GM12878 (cell line): Measurements from ENCODE around the gene ADAMTS6. TPM values are rescaled to one million over a fixed set of nuclear protein-coding genes. Genes with fewer than 3 reads are reported as not detected.

ENCODE experiments used
- ATAC-seq: fragments of 200-7000 bp; cut with Tn5 transposase; 3 replicates; pipeline ENCODE4 v1.9.1; 2020; ENCODE audit warnings: mild to moderate bottlenecking, moderate library complexity
- BruUV-seq: library from RNA; stranded (reverse); fragments of 400-500 nt; replicated peaks from 2 replicates; lab custom pipeline; 2021; lab: Mats Ljungman, UMichigan
- CTCF ChIA-PET: fragments of 300-600 bp; sonication (Branson Sonifier 250); formaldehyde crosslinking; extraction: SDS; loops from one replicate; lab custom pipeline; 2021; ENCODE audit warnings: inconsistent platforms; lab: Yijun Ruan, JAX
- POLR2A ChIA-PET: fragments of 350-600 bp; formaldehyde crosslinking; extraction: SDS; loops from one replicate; lab custom pipeline; 2021; ENCODE audit warnings: inconsistent platforms; lab: Charles Lee
- RAD21 ChIA-PET: fragments of 300-600 bp; sonication (Branson Sonifier 250); formaldehyde crosslinking; loops from one replicate; lab custom pipeline; 2023; ENCODE audit warnings: antibody characterized with exemption; ENCODE audit not compliant: unreplicated experiment; lab: Charles Lee
- SMC1A ChIA-PET: fragments of 300-600 bp; sonication (Branson Sonifier 250); formaldehyde crosslinking; loops from one replicate; lab custom pipeline; 2023; ENCODE audit not compliant: unreplicated experiment, uncharacterized antibody; lab: Charles Lee
- DNase-seq: peaks from one replicate; pipeline ENCODE4 v3.0.0-alpha.2; 2011; ENCODE audit warnings: low read depth, low spot score
- FAIRE-seq: peaks from 3 replicates; lab custom pipeline; 2011; peaks lifted over from hg19 to GRCh38; lab: Jason Lieb, UNC
- H2AFZ ChIP-seq: 2 replicates; pipeline ENCODE4 v1.6.0; 2011; ENCODE audit warnings: low read depth, low read length, control low read depth; ENCODE audit not compliant: control insufficient read depth
- H3K27ac ChIP-seq: 2 replicates; pipeline ENCODE4 v1.5.1; 2011; ENCODE audit warnings: control low read depth; ENCODE audit not compliant: control insufficient read depth, insufficient read depth
- H3K27me3 ChIP-seq, 2 experiments: replicated peaks in 1 of 2; 2 replicates each; pipeline versions ENCODE4 v1.6.0 to v1.6.1; 2011; ENCODE audit warnings: low read length in 1 of 2; ENCODE audit not compliant: control insufficient read depth in 2 of 2, insufficient read depth in 2 of 2
- H3K36me3 ChIP-seq, 2 experiments: 2 replicates each; pipeline ENCODE4 v1.5.1; 2011; ENCODE audit warnings: low read length in 1 of 2; ENCODE audit not compliant: control insufficient read depth in 2 of 2, insufficient read depth in 2 of 2
- H3K4me1 ChIP-seq: 2 replicates; pipeline ENCODE4 v1.6.1; 2011; ENCODE audit warnings: mild to moderate bottlenecking, low read length, moderate library complexity, mixed read lengths; ENCODE audit not compliant: control insufficient read depth, insufficient read depth
- H3K4me2 ChIP-seq: 2 replicates; pipeline ENCODE4 v1.6.0; 2011; ENCODE audit warnings: control low read depth; ENCODE audit not compliant: control insufficient read depth, insufficient read depth
- H3K4me3 ChIP-seq: fragments of 200-600 bp; sonication (generic); 2 replicates; pipeline ENCODE4 v1.5.1; 2016
- H3K79me2 ChIP-seq: 2 replicates; pipeline ENCODE4 v1.6.0; 2011; ENCODE audit warnings: low read length; ENCODE audit not compliant: control insufficient read depth, insufficient read depth
- H3K9ac ChIP-seq: 2 replicates; pipeline ENCODE4 v1.8.0; 2011; ENCODE audit warnings: low read length, control low read depth, mixed read lengths; ENCODE audit not compliant: control insufficient read depth, insufficient read depth
- H3K9me3 ChIP-seq: replicated peaks from 3 replicates; pipeline ENCODE4 v1.5.1; 2011; ENCODE audit warnings: mild to moderate bottlenecking, low read length; ENCODE audit not compliant: control insufficient read depth, insufficient read depth
- H4K20me1 ChIP-seq: 2 replicates; pipeline ENCODE4 v1.6.0; 2011; ENCODE audit not compliant: control insufficient read depth, insufficient read depth
- ATF7 ChIP-seq: fragments of 450-650 bp; IDR thresholded peaks from 2 replicates; pipeline ENCODE4 v1.6.1; 2016; ENCODE audit warnings: low read depth, mild to moderate bottlenecking
- CBX5 ChIP-seq: sonication (generic); IDR thresholded peaks from 2 replicates; pipeline ENCODE4 v1.6.1; 2016; ENCODE audit warnings: low read depth, moderate library complexity, mild to moderate bottlenecking, inconsistent platforms
- KAT2A ChIP-seq: conservative IDR thresholded peaks from 2 replicates; pipeline ENCODE4 v1.6.1; 2011; ENCODE audit warnings: low read depth, low read length; ENCODE audit not compliant: control insufficient read depth
- KDM1A ChIP-seq: fragments of 200-600 bp; sonication (generic); IDR thresholded peaks from 2 replicates; pipeline ENCODE4 v1.6.1; 2016; ENCODE audit warnings: borderline replicate concordance
- MLLT1 ChIP-seq: fragments of 450-650 bp; IDR thresholded peaks from 2 replicates; pipeline ENCODE4 v1.6.1; 2016; ENCODE audit warnings: mild to moderate bottlenecking
- MXI1 ChIP-seq: fragments of 150-350 bp; IDR thresholded peaks from 2 replicates; pipeline ENCODE4 v1.6.1; 2011; ENCODE audit warnings: low read depth, mild to moderate bottlenecking, inconsistent platforms, low read length, improper control_type of control experiment
- SMC3 ChIP-seq: IDR thresholded peaks from 2 replicates; pipeline ENCODE4 v1.6.1; 2011; ENCODE audit warnings: low read length, improper control_type of control experiment, borderline replicate concordance
- SPI1 ChIP-seq: IDR thresholded peaks from 2 replicates; pipeline ENCODE4 v1.6.1; 2011; ENCODE audit warnings: low read depth, mild to moderate bottlenecking, low read length, moderate library complexity, borderline replicate concordance; ENCODE audit not compliant: insufficient read depth
- whole genome bisulfite sequencing: methylation state at CpG from one replicate; pipeline ENCODE4 v1.1.6; 2016; ENCODE audit warnings: low lambda C conversion rate; ENCODE audit not compliant: insufficient replicate concordance, insufficient coverage; ENCODE audit errors: missing lambda C conversion rate; 5-methylcytosine and 5-hydroxymethylcytosine counted together
- in situ Hi-C: fragments of 300-500 bp; cut with MboI; formaldehyde crosslinking; loops from 9 replicates; pipeline ENCODE4 v1.14.3; 2018; ENCODE audit warnings: mixed read lengths
- intact Hi-C: fragments of 100-400 bp; cut with micrococcal nuclease; formaldehyde crosslinking; loops from one replicate; pipeline ENCODE4 v1.14.2; 2022; ENCODE audit not compliant: unreplicated experiment
- polyA plus RNA-seq, 11 experiments: library from polyadenylated mRNA; depleted of rRNA in 4 of 11; unstranded in 6 of 11; stranded (reverse) in 5 of 11; fragments of >200 nt; fragmentation: Nextera tagmentation in 4 of 11; fragmentation: Illumina TruSeq in 1 of 11; extraction: Ambion mirVana in 4 of 11; extraction: Trizol in 1 of 11; gene quantifications; 1 replicate in 1 of 11; 2 replicates in 10 of 11; pipeline versions ENCODE4 v1.2.1 to v1.2.3, GENCODE V29; 2011 to 2016; ENCODE audit warnings: inconsistent platforms in 2 of 11, missing spikeins in 2 of 11, low read depth in 1 of 11
- total RNA-seq, 4 experiments: library from RNA; depleted of rRNA in 3 of 4; stranded (reverse); fragments of >200 nt in 3 of 4; fragmentation: Illumina TruSeq in 1 of 4; extraction: Trizol in 1 of 4; gene quantifications; 2 replicates each; pipeline versions ENCODE4 v1.2.1 to v1.2.3, GENCODE V29; 2013 to 2021

The ADAMTS6 gene
- total and polyA plus RNA-seq, 10 of the 15 experiments (the other 5 are each of a cell fraction or from before 2014, with no cell fraction given): 1.1 to 12.3 (median 6.5) TPM

GRCh38 chr5:65462139-65462705 is 19.5 kb downstream of the ADAMTS6 start:
- no TSS peak for BruUV-seq

More at GRCh38 chr5:65462139-65462705, 19.5 kb downstream of the ADAMTS6 start:
- no peaks in the 10 kb centered on the region for H3K79me2 ChIP-seq
- no peak overlapping the region for H3K9ac ChIP-seq
- no peaks in the 10 kb centered on the region for H3K4me1 ChIP-seq
- H4K20me1 ChIP-seq: no peaks in the 10 kb centered on the region
- H3K36me3 ChIP-seq: no peaks in the 10 kb centered on the region
- intact Hi-C loops (no loop called here), in situ Hi-C loops (no loop called here)
- 98% methylated on average over 3 of the region's 3 CpGs for WGBS
- FAIRE-seq (no peak), ATAC-seq (no peak), DNase-seq (no peak)
- no peak overlapping the region for H2AFZ ChIP-seq
- no peaks in the 10 kb centered on the region for H3K9me3 ChIP-seq
- H3K4me3 ChIP-seq: no peak overlapping the region
- H3K4me2 ChIP-seq: no peak overlapping the region
- ChIA-PET POLR2A (no interaction called here), SMC1A (interaction anchor here (1.3 to 3.2 kb wide), 2 partner anchors 10 to 15 kb away, joined by 4 to 9 read pairs; no protein-coding TSS in a partner anchor), RAD21 (interaction anchor here (0.8 kb wide), 1 partner anchor 17 kb away, joined by 3 read pairs; no protein-coding TSS in a partner anchor), CTCF (interaction anchor here (1.2 to 1.5 kb wide), 4 partner anchors 12 to 65 kb away, joined by 3 to 5 read pairs (median 3); no protein-coding TSS in a partner anchor)
- no peak overlapping the region for H3K27ac ChIP-seq
- no peaks in the 10 kb centered on the region for H3K27me3 ChIP-seq
- TF ChIP-seq SMC3 (no peak), CBX5 (no peak), SPI1 (no peak), KDM1A (no peak), MLLT1 (no peak), KAT2A (no peak), MXI1 (no peak), ATF7 (no peak)
